ENCODE data around the gene NSF.

NSF gene

GRCh38 chr17:46742565-46743270 lies 152.2 kb downstream of the NSF start:
- no peak for TF ChIP-seq CTCF (IDR thresholded peaks at IDR 0.05; ENCODE audit: borderline replicate concordance, control extremely low read depth, extremely low read depth, insufficient read depth, missing control alignments)
- in situ Hi-C loops (cut with MboI; ENCODE audit: low sequenced_read_pairs, unreplicated experiment), result loop anchor here (10.0 kb wide), 1 partner anchor 62 kb away; no protein-coding TSS in a partner anchor
- no peak for DNase-seq (ENCODE audit: low spot score)

- no peak for TF ChIP-seq CTCF (IDR thresholded peaks at IDR 0.05; ENCODE audit: borderline replicate concordance, control extremely low read depth, extremely low read depth, insufficient read depth, missing control alignments)
- DNase-seq (ENCODE audit: low spot score), result no peak
- in situ Hi-C loops (cut with MboI; ENCODE audit: low sequenced_read_pairs, unreplicated experiment), result loop anchor here (10.0 kb wide), 1 partner anchor 60 kb away; no protein-coding TSS in a partner anchor
Measured at GRCh38 chr17:46744441-46744840, 154.0 kb downstream of the NSF start.

- no peak for TF ChIP-seq CTCF (IDR thresholded peaks at IDR 0.05; ENCODE audit: borderline replicate concordance, control extremely low read depth, extremely low read depth, insufficient read depth, missing control alignments)
- in situ Hi-C loops (cut with MboI; ENCODE audit: low sequenced_read_pairs, unreplicated experiment), result loop anchor here (10.0 kb wide), 1 partner anchor 59 kb away; no protein-coding TSS in a partner anchor
- no peak for DNase-seq (ENCODE audit: low spot score)
Measured at GRCh38 chr17:46745376-46745775, 154.9 kb downstream of the NSF start.

GRCh38 chr17:46751425-46751824 lies 161.0 kb downstream of the NSF start:
- in situ Hi-C loops (cut with MboI; ENCODE audit: low sequenced_read_pairs, unreplicated experiment), result no loop called here
- TF ChIP-seq CTCF (IDR thresholded peaks at IDR 0.05; ENCODE audit: borderline replicate concordance, control extremely low read depth, extremely low read depth, insufficient read depth, missing control alignments), result no peak
- DNase-seq (ENCODE audit: low spot score), result no peak

GRCh38 chr17:46753776-46754175 lies 163.3 kb downstream of the NSF start:
- in situ Hi-C loops (cut with MboI; ENCODE audit: low sequenced_read_pairs, unreplicated experiment), result no loop called here
- TF ChIP-seq CTCF (IDR thresholded peaks at IDR 0.05; ENCODE audit: borderline replicate concordance, control extremely low read depth, extremely low read depth, insufficient read depth, missing control alignments), result no peak
- no peak for DNase-seq (ENCODE audit: low spot score)

- in situ Hi-C loops (cut with MboI; ENCODE audit: low sequenced_read_pairs, unreplicated experiment), result no loop called here
Measured at GRCh38 chr17:46756081-46756735, 165.7 kb downstream of the NSF start.

More at GRCh38 chr17:46756081-46756735, 165.7 kb downstream of the NSF start:
- DNase-seq (ENCODE audit: low spot score), result no peak
- TF ChIP-seq CTCF (IDR thresholded peaks at IDR 0.05; ENCODE audit: borderline replicate concordance, control extremely low read depth, extremely low read depth, insufficient read depth, missing control alignments), result no peak

Measured in GM13976 (cell line).